K562 (cell line): ENCODE measurements around the gene SPAG4. TPM values are rescaled to one million over a fixed set of nuclear protein-coding genes. Genes with fewer than 3 reads are reported as not detected.

Experiments
- C11orf30 ChIP-seq: fragments of 450-650 bp; IDR thresholded peaks from 2 replicates; pipeline ENCODE4 v1.6.1; 2016; ENCODE audit warnings: low read depth, mild to moderate bottlenecking
- CBFB ChIP-seq: sonication (generic); formaldehyde crosslinking; IDR thresholded peaks from 2 replicates; pipeline ENCODE4 v1.4.0; 2020; ENCODE audit warnings: mild to moderate bottlenecking, missing genetic modification reagents
- CEBPZ ChIP-seq: fragments of 150-350 bp; IDR thresholded peaks from 2 replicates; pipeline ENCODE4 v1.6.1; 2014; ENCODE audit warnings: low read depth, mild to moderate bottlenecking, low read length, borderline replicate concordance
- E2F4 ChIP-seq: sonication (generic); formaldehyde crosslinking; IDR thresholded peaks from 2 replicates; pipeline ENCODE4 v1.8.0; 2022; ENCODE audit warnings: mild to moderate bottlenecking, low read depth, missing genetic modification reagents
- ELF4 ChIP-seq: fragments of 450-650 bp; formaldehyde crosslinking; IDR thresholded peaks from 2 replicates; pipeline ENCODE4 v1.4.0; 2022; ENCODE audit warnings: missing genetic modification characterization
- ETV1 ChIP-seq: fragments of 450-650 bp; conservative IDR thresholded peaks from 2 replicates; pipeline ENCODE4 v1.6.1; 2016; ENCODE audit warnings: missing genetic modification characterization, control low read depth, low read depth, missing compliant biosample characterization
- HNRNPK ChIP-seq: fragments of 200-400 bp; formaldehyde crosslinking; IDR thresholded peaks from one replicate; pipeline ENCODE4 v1.6.1; 2018; ENCODE audit warnings: mild to moderate bottlenecking, low read depth, low read length; ENCODE audit not compliant: poor library complexity, severe bottlenecking
- HNRNPUL1 ChIP-seq: fragments of 200-400 bp; formaldehyde crosslinking; IDR thresholded peaks from 2 replicates; pipeline ENCODE4 v1.6.1; 2017; ENCODE audit warnings: low read length
- MTA2 ChIP-seq: fragments of 450-650 bp; IDR thresholded peaks from 2 replicates; pipeline ENCODE4 v1.6.1; 2016; ENCODE audit warnings: low read depth
- NCOR1 ChIP-seq: fragments of 450-650 bp; IDR thresholded peaks from 2 replicates; pipeline ENCODE4 v1.6.1; 2016; ENCODE audit warnings: mild to moderate bottlenecking, moderate library complexity
- NFATC3 ChIP-seq: fragments of 450-650 bp; IDR thresholded peaks from 2 replicates; pipeline ENCODE4 v1.6.1; 2017; ENCODE audit warnings: mild to moderate bottlenecking
- NFXL1 ChIP-seq: fragments of 450-650 bp; formaldehyde crosslinking; IDR thresholded peaks from 2 replicates; pipeline ENCODE4 v1.4.0; 2021; ENCODE audit warnings: mild to moderate bottlenecking
- PML ChIP-seq: IDR thresholded peaks from 2 replicates; pipeline ENCODE4 v1.6.1; 2012; ENCODE audit warnings: low read length, inconsistent platforms
- U2AF1 ChIP-seq: fragments of 200-400 bp; formaldehyde crosslinking; optimal IDR thresholded peaks from 2 replicates; pipeline ENCODE3; 2017; ENCODE audit warnings: mild to moderate bottlenecking, low read depth, low read length, moderate library complexity
- VEZF1 ChIP-seq: fragments of 200-800 bp; sonication (Bioruptor generic); IDR thresholded peaks from 2 replicates; pipeline ENCODE4 v1.6.1; 2017; ENCODE audit warnings: missing genetic modification characterization, missing compliant biosample characterization
- ZEB2 ChIP-seq: fragments of 450-650 bp; IDR thresholded peaks from 2 replicates; pipeline ENCODE4 v1.6.1; 2016
- ZNF146 ChIP-seq: IDR thresholded peaks from one replicate; pipeline ENCODE4 v1.6.1; 2018; ENCODE audit warnings: missing compliant biosample characterization; ENCODE audit not compliant: unreplicated experiment
- ZNF655 ChIP-seq: fragments of 250-450 bp; sonication (Bioruptor Pico); IDR thresholded peaks from 2 replicates; pipeline ENCODE4 v1.5.0; 2021
- ZNF79 ChIP-seq: fragments of 250-450 bp; sonication (Bioruptor Pico); IDR thresholded peaks from 2 replicates; pipeline ENCODE4 v1.4.0; 2020; ENCODE audit warnings: low read depth, mild to moderate bottlenecking, moderate library complexity
- polyA plus RNA-seq, 8 experiments: library from polyadenylated mRNA; depleted of rRNA in 4 of 8; stranded (reverse) in 5 of 8; unstranded in 3 of 8; fragments of >200 nt; fragmentation: Nextera tagmentation in 2 of 8; fragmentation: Illumina TruSeq in 1 of 8; extraction: Ambion mirVana in 2 of 8; extraction: Trizol in 1 of 8; gene quantifications; 2 replicates each; pipeline versions ENCODE4 v1.2.1 to v1.2.3, GENCODE V29; 2011 to 2014; ENCODE audit warnings: inconsistent platforms in 1 of 8, missing spikeins in 1 of 8
- total RNA-seq, 7 experiments: library from RNA; depleted of rRNA in 6 of 7; stranded (reverse); fragments of >200 nt in 6 of 7; fragmentation: Illumina TruSeq in 2 of 7; extraction: Trizol in 2 of 7; gene quantifications; 2 replicates each; pipeline versions ENCODE4 v1.2.1 to v1.2.3, GENCODE V29; 2011 to 2021; ENCODE audit warnings: low replicate concordance in 1 of 7
- TF ChIP-seq, protein P1 (sequence below): sonication (generic); formaldehyde crosslinking; IDR thresholded peaks from 2 replicates; pipeline ENCODE4 v1.8.0; 2022; ENCODE audit warnings: missing genetic modification reagents, mild to moderate bottlenecking, moderate library complexity, borderline replicate concordance

Gene SPAG4
- total and polyA plus RNA-seq, 9 of the 15 experiments (the other 6 are each of a cell fraction or from before 2014, with no cell fraction given): 1.6 to 11.4 (median 4.6) TPM

DNA sequence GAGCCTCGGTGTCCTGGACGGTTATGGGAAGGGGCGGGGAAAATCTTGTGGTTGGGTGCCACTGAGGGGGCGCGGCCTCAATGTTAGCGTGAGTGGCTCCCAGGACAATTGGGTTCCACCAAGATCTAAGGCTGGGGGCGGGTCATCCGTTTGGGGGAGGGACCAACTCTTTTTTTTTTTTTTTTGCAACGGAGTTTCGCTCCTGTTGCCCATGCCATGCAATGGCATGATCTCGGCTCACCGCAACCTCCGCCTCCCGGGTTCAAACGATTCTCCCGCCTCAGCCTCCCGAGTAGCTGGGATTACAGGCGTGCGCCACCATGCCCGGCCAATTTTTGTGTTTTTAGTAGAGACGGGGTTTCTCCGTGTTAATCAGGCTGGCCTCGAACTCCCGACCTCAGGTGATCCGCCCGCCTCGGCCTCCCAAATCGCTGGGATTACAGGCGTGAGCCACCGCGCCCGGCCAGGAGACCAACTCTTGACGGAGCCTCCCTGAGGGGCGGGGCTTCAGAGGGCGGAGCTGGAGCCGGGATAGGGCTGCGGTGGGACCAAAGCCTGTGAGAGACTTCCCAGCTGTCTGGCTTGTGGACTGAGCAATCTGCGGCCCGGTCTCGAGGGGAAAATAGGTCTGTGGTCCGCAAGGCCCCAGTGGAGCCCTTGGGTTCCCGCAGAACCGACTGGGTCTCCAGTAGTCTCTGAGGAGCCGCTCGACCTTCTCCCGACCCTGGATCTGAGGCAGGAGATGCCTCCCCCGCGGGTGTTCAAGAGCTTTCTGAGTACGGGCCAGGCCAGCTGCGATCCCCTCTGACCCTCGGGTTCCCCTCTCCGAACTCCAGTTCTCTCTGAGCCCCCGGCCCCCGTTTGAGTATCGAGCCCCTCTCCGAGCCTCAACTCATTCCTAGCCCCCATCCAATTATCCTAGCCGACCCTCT lies 1.1 kb downstream of the SPAG4 start (continued):
- TF ChIP-seq HNRNPK: no peak
- no peak for TF ChIP-seq MTA2
- no peak for TF ChIP-seq C11orf30
- TF ChIP-seq CEBPZ: no peak
- TF ChIP-seq ZNF79 (CRISPR knock-in tag): no peak
- TF ChIP-seq NFATC3: no peak
- no peak for TF ChIP-seq E2F4
- TF ChIP-seq NFXL1: no peak
- no peak for TF ChIP-seq HNRNPUL1
- no peak for TF ChIP-seq NCOR1
- TF ChIP-seq PML: no peak
- peak; percentile 62 for TF ChIP-seq ELF4 (CRISPR knock-in tag)
- TF ChIP-seq ETV1: no peak
- no peak for TF ChIP-seq ZNF146
- TF ChIP-seq U2AF1: no peak
- 0 out of 2 replicates have a peak, but pooled peaks have one; percentile 79 for TF ChIP-seq CBFB (CRISPR knock-in tag)
- TF ChIP-seq ZEB2: no peak
- TF ChIP-seq, protein P1, sequence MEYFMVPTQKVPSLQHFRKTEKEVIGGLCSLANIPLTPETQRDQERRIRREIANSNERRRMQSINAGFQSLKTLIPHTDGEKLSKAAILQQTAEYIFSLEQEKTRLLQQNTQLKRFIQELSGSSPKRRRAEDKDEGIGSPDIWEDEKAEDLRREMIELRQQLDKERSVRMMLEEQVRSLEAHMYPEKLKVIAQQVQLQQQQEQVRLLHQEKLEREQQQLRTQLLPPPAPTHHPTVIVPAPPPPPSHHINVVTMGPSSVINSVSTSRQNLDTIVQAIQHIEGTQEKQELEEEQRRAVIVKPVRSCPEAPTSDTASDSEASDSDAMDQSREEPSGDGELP (CRISPR knock-in tag): peak; percentile 93
- TF ChIP-seq VEZF1 (CRISPR knock-in tag): peak; percentile 6; the same call in 1 of the 2 replicates
- no peak for TF ChIP-seq ZNF655 (CRISPR knock-in tag)
